GM23338 (cell line): ENCODE measurements around the gene GAPVD1. TPM values are rescaled to one million over a fixed set of nuclear protein-coding genes. Genes with fewer than 3 reads are reported as not detected.

Source experiments
- ATAC-seq: fragments of 200-7000 bp; cut with Tn5 transposase; 3 replicates; pipeline ENCODE4 v1.9.1; 2020
- DNase-seq: peaks from one replicate; pipeline ENCODE4 v3.0.0-alpha.2; 2015; ENCODE audit warnings: low spot score
- H2AFZ ChIP-seq: fragments of 200-600 bp; sonication (generic); 2 replicates; pipeline ENCODE4 v1.8.0; 2016; ENCODE audit warnings: antibody characterized with exemption, mild to moderate bottlenecking, moderate library complexity
- H3F3A ChIP-seq: fragments of 200-600 bp; sonication (generic); replicated peaks from 2 replicates; pipeline ENCODE4 v1.8.0; 2017; ENCODE audit warnings: antibody characterized with exemption, mixed run types, low read depth
- H3K27ac ChIP-seq: fragments of 200-600 bp; sonication (generic); 2 replicates; pipeline ENCODE4 v1.6.1; 2016; ENCODE audit warnings: low read depth
- H3K27me3 ChIP-seq: fragments of 200-600 bp; sonication (generic); 2 replicates; pipeline ENCODE4 v1.8.0; 2016; ENCODE audit warnings: mild to moderate bottlenecking, mixed run types, moderate library complexity; ENCODE audit not compliant: insufficient read depth
- H3K36me3 ChIP-seq: fragments of 200-600 bp; sonication (generic); 2 replicates; pipeline ENCODE4 v1.8.0; 2016; ENCODE audit warnings: mild to moderate bottlenecking; ENCODE audit not compliant: insufficient read depth
- H3K4me1 ChIP-seq: fragments of 200-600 bp; sonication (generic); 2 replicates; pipeline ENCODE4 v1.8.0; 2016; ENCODE audit warnings: mild to moderate bottlenecking, moderate library complexity; ENCODE audit not compliant: insufficient read depth
- H3K4me2 ChIP-seq: fragments of 200-600 bp; sonication (generic); 2 replicates; pipeline ENCODE4 v1.7.1; 2017; ENCODE audit warnings: mixed run types
- H3K4me3 ChIP-seq: fragments of 200-600 bp; sonication (generic); 2 replicates; pipeline ENCODE4 v1.6.1; 2016; ENCODE audit warnings: mixed run types
- H3K79me2 ChIP-seq: fragments of 200-600 bp; sonication (generic); replicated peaks from 2 replicates; pipeline ENCODE4 v1.8.0; 2017; ENCODE audit warnings: mild to moderate bottlenecking; ENCODE audit not compliant: insufficient read depth
- H3K9me2 ChIP-seq: fragments of 200-600 bp; sonication (generic); 2 replicates; pipeline ENCODE4 v1.8.0; 2017; ENCODE audit not compliant: insufficient read depth
- H4K20me1 ChIP-seq: fragments of 200-600 bp; sonication (generic); replicated peaks from 2 replicates; pipeline ENCODE4 v1.8.0; 2017; ENCODE audit warnings: mild to moderate bottlenecking; ENCODE audit not compliant: insufficient read depth
- H3K27ac Mint-ChIP-seq: 2 replicates; pipeline ENCODE4 v1.8.0; 2020; ENCODE audit warnings: inconsistent platforms, mild to moderate bottlenecking, moderate library complexity, mixed read lengths
- H3K27me3 Mint-ChIP-seq: 3 replicates; pipeline ENCODE4 v1.8.0; 2022; ENCODE audit warnings: low read depth, mild to moderate bottlenecking, moderate library complexity, mixed read lengths, inconsistent platforms; ENCODE audit not compliant: insufficient read depth, poor library complexity
- H3K36me3 Mint-ChIP-seq: 3 replicates; pipeline ENCODE4 v1.8.0; 2021; ENCODE audit warnings: low read depth, mild to moderate bottlenecking, inconsistent platforms, moderate library complexity, mixed read lengths
- H3K4me1 Mint-ChIP-seq: 3 replicates; pipeline ENCODE4 v1.8.0; 2020; ENCODE audit warnings: mild to moderate bottlenecking, inconsistent platforms, mixed read lengths
- H3K4me3 Mint-ChIP-seq: 3 replicates; pipeline ENCODE4 v1.8.0; 2021; ENCODE audit warnings: moderate library complexity, mild to moderate bottlenecking, inconsistent platforms, mixed read lengths
- H3K9me3 Mint-ChIP-seq: 3 replicates; pipeline ENCODE4 v1.8.0; 2020; ENCODE audit warnings: moderate library complexity, mild to moderate bottlenecking, inconsistent platforms, mixed read lengths
- CREB1 ChIP-seq: fragments of 250-450 bp; sonication (Bioruptor Pico); IDR thresholded peaks from 2 replicates; pipeline ENCODE4 v1.5.0; 2020; ENCODE audit warnings: low read depth, mild to moderate bottlenecking, moderate library complexity
- NANOG ChIP-seq: IDR thresholded peaks from 2 replicates; pipeline ENCODE4 v1.6.1; 2016; ENCODE audit warnings: antibody characterized with exemption, borderline replicate concordance
- polyA plus RNA-seq: library from polyadenylated mRNA; unstranded; fragments of >200 nt; fragmentation: Nextera tagmentation; extraction: Ambion mirVana; gene quantifications from 2 replicates; pipeline ENCODE4 v1.2.1, GENCODE V29; 2016
- total RNA-seq: library from RNA; depleted of rRNA; stranded (reverse); fragments of >200 nt; shearing (Covaris generic); gene quantifications from 2 replicates; pipeline ENCODE4 v1.2.3, GENCODE V29; 2014
- TF ChIP-seq, protein P1 (sequence below): fragments of 250-450 bp; sonication (Bioruptor Pico); IDR thresholded peaks from 2 replicates; pipeline ENCODE4 v1.5.0; 2020; ENCODE audit warnings: mild to moderate bottlenecking, moderate library complexity
- TF ChIP-seq, protein P2 (sequence below): IDR thresholded peaks from 2 replicates; pipeline ENCODE4 v1.6.1; 2016; ENCODE audit warnings: antibody characterized with exemption
- TF ChIP-seq, protein P3 (sequence below), 2 experiments: fragments of 200-600 bp in 1 of 2; sonication (generic) in 1 of 2; conservative IDR thresholded peaks; 2 replicates each; pipeline versions ENCODE4 v1.5.1 to v1.6.1; 2016 to 2017; ENCODE audit warnings: antibody characterized with exemption in 2 of 2, low read depth in 2 of 2, mild to moderate bottlenecking in 2 of 2, moderate library complexity in 1 of 2

The GAPVD1 gene
- total and polyA plus RNA-seq, 2 experiments from 2014 or later, result 19.2 to 34.6 TPM

DNA sequence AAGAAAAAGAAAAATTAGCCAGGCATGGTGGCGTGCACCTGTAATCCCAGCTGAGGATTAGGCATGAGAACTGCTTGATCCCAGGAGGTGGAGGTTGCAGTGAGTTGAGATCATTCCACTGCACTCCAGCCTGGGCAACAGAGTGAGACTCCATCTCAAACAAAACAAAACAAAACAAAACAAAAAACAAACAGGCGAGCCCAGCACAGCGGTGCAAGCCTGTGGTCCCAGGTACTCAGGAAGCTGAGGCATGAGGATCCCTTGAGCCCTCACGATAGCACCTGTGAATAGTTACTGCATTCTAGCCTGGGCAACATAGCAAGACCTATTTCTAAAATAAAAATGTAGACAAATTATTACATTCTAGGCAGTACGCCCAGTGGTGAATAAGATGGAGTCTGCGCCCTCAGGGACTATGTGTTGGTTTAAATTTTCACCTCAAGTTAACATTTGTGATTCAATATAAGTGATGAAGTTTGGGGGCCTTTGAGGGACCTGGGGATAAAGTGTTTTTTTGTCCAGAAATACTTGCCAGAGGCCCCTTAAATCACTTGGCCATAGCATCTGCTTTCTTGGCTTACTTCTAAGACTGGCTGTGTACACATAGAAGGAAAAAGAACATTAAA lies 3.4 kb upstream of the GAPVD1 start (continued):
- TF ChIP-seq, protein P1, sequence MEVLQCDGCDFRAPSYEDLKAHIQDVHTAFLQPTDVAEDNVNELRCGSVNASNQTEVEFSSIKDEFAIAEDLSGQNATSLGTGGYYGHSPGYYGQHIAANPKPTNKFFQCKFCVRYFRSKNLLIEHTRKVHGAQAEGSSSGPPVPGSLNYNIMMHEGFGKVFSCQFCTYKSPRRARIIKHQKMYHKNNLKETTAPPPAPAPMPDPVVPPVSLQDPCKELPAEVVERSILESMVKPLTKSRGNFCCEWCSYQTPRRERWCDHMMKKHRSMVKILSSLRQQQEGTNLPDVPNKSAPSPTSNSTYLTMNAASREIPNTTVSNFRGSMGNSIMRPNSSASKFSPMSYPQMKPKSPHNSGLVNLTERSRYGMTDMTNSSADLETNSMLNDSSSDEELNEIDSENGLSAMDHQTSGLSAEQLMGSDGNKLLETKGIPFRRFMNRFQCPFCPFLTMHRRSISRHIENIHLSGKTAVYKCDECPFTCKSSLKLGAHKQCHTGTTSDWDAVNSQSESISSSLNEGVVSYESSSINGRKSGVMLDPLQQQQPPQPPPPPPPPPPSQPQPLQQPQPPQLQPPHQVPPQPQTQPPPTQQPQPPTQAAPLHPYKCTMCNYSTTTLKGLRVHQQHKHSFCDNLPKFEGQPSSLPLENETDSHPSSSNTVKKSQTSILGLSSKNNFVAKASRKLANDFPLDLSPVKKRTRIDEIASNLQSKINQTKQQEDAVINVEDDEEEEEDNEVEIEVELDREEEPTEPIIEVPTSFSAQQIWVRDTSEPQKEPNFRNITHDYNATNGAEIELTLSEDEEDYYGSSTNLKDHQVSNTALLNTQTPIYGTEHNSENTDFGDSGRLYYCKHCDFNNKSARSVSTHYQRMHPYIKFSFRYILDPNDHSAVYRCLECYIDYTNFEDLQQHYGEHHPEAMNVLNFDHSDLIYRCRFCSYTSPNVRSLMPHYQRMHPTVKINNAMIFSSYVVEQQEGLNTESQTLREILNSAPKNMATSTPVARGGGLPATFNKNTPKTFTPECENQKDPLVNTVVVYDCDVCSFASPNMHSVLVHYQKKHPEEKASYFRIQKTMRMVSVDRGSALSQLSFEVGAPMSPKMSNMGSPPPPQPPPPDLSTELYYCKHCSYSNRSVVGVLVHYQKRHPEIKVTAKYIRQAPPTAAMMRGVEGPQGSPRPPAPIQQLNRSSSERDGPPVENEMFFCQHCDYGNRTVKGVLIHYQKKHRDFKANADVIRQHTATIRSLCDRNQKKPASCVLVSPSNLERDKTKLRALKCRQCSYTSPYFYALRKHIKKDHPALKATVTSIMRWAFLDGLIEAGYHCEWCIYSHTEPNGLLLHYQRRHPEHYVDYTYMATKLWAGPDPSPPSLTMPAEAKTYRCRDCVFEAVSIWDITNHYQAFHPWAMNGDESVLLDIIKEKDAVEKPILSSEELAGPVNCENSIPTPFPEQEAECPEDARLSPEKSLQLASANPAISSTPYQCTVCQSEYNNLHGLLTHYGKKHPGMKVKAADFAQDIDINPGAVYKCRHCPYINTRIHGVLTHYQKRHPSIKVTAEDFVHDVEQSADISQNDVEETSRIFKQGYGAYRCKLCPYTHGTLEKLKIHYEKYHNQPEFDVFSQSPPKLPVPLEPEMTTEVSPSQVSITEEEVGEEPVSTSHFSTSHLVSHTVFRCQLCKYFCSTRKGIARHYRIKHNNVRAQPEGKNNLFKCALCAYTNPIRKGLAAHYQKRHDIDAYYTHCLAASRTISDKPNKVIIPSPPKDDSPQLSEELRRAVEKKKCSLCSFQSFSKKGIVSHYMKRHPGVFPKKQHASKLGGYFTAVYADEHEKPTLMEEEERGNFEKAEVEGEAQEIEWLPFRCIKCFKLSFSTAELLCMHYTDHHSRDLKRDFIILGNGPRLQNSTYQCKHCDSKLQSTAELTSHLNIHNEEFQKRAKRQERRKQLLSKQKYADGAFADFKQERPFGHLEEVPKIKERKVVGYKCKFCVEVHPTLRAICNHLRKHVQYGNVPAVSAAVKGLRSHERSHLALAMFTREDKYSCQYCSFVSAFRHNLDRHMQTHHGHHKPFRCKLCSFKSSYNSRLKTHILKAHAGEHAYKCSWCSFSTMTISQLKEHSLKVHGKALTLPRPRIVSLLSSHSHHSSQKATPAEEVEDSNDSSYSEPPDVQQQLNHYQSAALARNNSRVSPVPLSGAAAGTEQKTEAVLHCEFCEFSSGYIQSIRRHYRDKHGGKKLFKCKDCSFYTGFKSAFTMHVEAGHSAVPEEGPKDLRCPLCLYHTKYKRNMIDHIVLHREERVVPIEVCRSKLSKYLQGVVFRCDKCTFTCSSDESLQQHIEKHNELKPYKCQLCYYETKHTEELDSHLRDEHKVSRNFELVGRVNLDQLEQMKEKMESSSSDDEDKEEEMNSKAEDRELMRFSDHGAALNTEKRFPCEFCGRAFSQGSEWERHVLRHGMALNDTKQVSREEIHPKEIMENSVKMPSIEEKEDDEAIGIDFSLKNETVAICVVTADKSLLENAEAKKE (CRISPR knock-in tag), result no peak
- TF ChIP-seq, protein P2, sequence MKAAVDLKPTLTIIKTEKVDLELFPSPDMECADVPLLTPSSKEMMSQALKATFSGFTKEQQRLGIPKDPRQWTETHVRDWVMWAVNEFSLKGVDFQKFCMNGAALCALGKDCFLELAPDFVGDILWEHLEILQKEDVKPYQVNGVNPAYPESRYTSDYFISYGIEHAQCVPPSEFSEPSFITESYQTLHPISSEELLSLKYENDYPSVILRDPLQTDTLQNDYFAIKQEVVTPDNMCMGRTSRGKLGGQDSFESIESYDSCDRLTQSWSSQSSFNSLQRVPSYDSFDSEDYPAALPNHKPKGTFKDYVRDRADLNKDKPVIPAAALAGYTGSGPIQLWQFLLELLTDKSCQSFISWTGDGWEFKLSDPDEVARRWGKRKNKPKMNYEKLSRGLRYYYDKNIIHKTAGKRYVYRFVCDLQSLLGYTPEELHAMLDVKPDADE, result no peak
- no peak for TF ChIP-seq CREB1 (CRISPR knock-in tag)

DNA sequence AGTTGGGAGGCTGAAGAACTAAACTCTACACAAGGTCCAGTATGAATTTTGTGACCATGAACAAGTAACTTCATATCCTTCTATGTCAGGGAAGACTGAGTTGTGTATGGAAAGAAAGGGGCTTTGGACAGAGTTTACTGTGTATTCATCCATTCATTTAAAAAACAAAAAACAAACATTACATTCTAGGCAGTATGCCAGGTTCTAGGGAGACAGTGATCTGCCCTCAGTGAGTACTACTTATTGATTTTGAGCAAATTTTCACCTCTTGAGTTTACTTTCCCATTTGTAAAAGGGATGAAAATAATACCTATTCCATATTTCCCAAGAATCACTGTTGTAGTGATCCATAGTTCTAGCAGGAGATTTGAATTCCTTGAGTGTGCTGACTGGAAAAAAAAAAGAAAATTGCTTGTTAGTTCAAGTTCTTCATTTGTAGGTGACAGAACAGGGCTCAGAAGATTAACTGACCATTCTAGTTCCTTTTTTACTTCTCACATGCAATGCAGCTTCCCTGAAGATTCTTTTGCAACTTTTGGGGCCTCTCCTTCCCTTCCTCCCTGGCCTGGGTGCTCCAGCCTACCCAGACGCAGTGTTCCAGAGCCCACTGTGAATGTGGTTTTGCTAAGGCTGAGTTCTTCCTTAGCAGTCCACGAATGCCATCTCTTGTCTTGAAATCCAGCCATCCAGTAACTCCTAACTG lies 2.6 kb upstream of the GAPVD1 start:
- TF ChIP-seq NANOG, result no peak
- TF ChIP-seq, protein P3, sequence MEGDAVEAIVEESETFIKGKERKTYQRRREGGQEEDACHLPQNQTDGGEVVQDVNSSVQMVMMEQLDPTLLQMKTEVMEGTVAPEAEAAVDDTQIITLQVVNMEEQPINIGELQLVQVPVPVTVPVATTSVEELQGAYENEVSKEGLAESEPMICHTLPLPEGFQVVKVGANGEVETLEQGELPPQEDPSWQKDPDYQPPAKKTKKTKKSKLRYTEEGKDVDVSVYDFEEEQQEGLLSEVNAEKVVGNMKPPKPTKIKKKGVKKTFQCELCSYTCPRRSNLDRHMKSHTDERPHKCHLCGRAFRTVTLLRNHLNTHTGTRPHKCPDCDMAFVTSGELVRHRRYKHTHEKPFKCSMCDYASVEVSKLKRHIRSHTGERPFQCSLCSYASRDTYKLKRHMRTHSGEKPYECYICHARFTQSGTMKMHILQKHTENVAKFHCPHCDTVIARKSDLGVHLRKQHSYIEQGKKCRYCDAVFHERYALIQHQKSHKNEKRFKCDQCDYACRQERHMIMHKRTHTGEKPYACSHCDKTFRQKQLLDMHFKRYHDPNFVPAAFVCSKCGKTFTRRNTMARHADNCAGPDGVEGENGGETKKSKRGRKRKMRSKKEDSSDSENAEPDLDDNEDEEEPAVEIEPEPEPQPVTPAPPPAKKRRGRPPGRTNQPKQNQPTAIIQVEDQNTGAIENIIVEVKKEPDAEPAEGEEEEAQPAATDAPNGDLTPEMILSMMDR (conservative IDR thresholded peaks at IDR 0.05; ENCODE audit: low read depth in 2 of 2), result no peak
- Mint-ChIP-seq H3K4me3 (no peak overlapping the region), H3K4me1 (peaks cover 9% of the 10 kb centered on the region), H3K36me3 (no peaks in the 10 kb centered on the region; the same call in 2 of the 3 replicates), H3K27me3 (peaks cover 15% of the 10 kb centered on the region), H3K27ac (no peak overlapping the region), H3K9me3 (no peaks in the 10 kb centered on the region)
- no peak for ATAC-seq
- H2AFZ ChIP-seq, result no peak overlapping the region
- H3K36me3 ChIP-seq, result no peaks in the 10 kb centered on the region
- peaks cover 22% of the 10 kb centered on the region for H3K79me2 ChIP-seq
- no peak overlapping the region for H3K4me2 ChIP-seq
- H4K20me1 ChIP-seq, result peaks cover 9% of the 10 kb centered on the region
- H3K4me1 ChIP-seq, result 0 out of 2 replicates have a peak, but pooled peaks cover 6% of the 10 kb centered on the region
- 0 out of 2 replicates have a peak, but pooled peaks cover 5% of the 10 kb centered on the region for H3F3A ChIP-seq
- no peak overlapping the region for H3K4me3 ChIP-seq
- no peak overlapping the region for H3K27ac ChIP-seq
- H3K9me2 ChIP-seq, result peaks cover 3% of the 10 kb centered on the region; the same call in 1 of the 2 replicates
- H3K27me3 ChIP-seq, result no peaks in the 10 kb centered on the region
- no peak for DNase-seq
